ENCODE measurements around the gene B4GALNT4.
"Not testable (repeated sequence)": the region's sequence is repeated elsewhere in the genome, so short reads cannot be mapped to it uniquely, and the experiment has no call there.

B4GALNT4 gene

DNA sequence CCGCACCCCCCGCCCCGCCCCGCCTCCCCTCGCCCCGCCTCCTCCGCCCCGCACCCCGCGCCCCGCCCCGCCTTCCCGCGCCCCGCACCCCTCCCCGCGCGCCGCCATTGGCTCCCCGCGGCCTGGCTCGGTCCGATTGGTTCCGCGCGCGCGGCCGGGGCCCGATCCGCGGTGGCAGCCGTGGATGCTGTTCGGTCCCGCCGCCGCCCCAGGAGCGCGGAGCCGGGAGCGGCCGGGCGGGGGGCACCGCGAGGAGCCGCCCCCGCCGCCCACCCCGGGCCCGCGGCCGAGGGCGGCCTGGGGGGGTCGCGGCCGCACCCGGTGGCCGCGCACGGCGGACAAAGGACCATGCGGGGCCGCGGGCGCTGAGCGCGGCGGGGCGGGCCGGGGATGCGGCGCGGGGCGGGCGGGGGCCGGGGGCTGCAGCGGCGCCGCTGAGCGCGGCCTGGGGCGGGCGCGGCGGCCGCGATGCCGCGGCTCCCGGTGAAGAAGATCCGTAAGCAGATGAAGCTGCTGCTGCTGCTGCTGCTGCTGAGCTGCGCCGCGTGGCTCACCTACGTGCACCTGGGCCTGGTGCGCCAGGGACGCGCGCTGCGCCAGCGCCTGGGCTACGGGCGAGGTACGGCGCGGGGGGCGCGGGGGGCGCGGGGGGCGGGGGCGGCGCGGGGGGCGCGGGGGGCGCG, at the start of gene B4GALNT4:
B4GALNT4 (plus strand) TSS at position 164 of the 683 bp plus-strand sequence; CDS start at position 469, 305 bp downstream.
- DNase-seq, result no peak

DNA sequence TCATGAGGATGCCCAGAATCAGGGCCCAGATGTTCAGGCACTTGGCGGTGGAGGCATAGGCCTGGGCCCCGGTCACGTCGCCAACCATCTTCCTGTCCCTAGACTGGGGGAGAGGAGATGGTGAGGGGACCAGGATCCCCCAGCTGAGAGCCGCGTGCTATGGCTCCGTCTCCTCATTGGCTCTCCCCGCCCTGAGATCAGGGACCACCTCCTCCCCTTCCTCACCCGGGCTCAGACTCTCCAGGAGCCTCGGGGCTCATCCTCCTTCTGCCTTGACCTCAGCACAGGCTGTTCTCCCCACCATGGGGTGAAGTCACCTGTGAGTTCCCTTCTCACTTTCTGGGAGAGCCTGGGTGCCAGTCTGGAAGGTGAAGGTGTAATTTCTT, 49.4 kb upstream of the B4GALNT4 start:
- DNase-seq, result peak; percentile 29

DNA sequence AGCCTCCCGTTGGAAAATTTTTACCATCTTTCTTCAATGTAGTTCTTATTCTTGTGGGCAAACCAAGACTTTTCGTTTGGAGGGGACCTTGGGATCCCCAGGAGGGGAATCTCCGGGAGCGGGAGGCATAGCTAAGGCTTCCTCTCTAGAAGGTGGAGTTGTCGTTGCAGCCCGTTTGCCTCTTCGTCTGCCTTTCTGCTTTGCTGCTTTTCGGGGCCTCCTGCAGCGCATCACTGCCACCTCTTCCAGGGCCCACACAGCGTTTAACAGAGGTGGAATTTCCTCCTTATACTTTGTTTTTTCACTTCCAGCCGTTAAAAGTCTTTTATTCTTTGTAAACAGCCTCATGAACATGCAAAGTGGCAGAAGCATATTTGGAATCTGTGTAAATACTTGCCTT, 45.1 kb upstream of the B4GALNT4 start:
- DNase-seq, result no peak

DNA sequence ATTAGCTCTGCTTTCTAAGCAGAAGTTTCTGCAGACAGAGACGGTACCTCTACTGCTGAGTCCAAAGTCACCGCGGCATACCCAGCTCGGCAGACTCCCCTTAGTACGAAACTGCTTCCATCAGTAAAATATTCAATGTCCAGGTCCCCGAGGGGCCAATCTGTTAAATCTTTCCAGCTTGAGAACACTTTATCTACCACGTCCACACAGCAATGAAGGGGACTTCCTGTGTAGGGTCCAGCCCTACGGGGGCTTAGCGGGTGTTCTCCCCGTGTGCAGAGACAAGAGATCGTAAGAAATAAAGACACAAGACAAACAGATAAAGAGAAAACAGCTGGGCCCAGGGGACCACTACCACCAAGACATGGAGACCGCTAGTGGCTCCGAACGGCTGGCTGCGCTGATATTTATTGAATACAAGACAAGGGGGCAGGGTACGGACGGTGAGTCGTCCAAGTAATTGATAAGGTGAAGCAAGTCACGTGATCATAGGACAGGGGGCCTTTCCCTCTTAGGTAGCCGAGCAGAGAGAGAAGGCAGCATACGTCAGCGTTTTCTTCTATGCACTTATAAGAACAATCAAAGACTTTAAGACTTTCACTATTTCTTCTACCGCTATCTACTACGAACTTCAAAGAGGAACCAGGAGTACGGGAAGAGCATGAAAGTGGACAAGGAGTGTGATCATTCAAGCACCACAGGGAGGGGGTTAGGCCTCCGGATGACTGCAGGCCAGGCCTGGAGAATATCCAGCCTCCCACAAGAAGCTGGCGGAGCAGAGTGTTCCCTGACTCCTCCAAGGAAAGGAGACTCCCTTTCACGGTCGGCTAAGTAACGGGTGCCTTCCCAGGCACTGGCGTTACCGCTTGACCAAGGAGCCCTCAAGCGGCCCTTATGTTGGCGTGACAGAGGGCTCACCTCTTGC, 44.4 kb upstream of the B4GALNT4 start:
- not testable (repeated sequence) for DNase-seq

GRCh38 chr11:325796-326591, 43.3 kb upstream of the B4GALNT4 start:
- peak; percentile 19 for DNase-seq

DNA sequence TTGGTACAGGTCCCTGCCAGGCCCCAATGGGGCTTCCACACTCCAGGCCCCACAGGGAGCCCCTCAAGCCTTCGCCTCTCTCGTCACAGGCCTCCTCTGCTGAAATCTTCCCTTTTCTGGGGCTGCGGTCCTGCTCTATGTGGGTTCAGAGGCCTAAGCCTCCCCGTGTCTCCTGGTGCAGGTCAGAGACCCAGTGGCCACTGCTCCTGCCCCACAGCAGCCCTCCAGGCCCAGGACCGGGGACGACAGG, 42.8 kb upstream of the B4GALNT4 start:
- no peak for DNase-seq

DNA sequence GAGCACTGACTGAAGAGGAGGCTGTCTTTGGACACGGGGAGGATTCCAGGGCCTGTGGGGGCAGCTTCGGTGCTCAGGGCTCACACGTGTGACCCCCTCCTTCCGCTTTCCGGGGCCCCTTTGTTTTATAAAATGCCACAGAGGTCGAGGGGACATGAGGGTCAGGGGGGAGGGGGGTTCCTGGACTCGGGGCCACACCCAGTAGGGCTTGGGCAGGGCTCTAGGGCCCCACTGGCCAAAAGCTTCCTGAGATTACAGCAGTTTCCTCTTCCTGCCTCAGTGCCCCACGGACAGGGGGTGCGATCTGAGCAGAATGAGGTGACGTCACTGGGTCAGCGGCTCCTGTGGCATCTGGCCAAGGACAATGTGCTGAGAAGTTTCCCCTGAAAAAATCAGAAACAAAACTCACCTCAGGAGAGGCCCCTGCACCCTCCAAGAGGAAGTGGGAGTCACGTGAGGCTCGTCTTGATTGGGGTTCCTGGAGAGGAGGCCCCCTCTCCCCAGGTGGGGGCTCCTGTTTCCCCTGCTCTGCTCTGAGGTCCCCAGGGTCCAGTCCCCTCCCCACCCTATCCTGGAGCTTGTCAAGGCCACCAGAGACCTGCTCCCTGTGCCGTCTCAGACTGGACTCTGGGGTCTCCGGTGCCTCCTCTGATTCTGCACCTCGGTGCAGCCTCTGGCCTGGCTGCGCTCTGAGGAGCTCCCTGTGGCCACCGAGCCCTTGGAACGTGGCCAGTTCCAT, 42.3 kb upstream of the B4GALNT4 start:
- peak; percentile 70 for DNase-seq

- DNase-seq, result no peak
These were observed 41.7 kb upstream of the B4GALNT4 start for GRCh38 chr11:327581-327923.

DNA sequence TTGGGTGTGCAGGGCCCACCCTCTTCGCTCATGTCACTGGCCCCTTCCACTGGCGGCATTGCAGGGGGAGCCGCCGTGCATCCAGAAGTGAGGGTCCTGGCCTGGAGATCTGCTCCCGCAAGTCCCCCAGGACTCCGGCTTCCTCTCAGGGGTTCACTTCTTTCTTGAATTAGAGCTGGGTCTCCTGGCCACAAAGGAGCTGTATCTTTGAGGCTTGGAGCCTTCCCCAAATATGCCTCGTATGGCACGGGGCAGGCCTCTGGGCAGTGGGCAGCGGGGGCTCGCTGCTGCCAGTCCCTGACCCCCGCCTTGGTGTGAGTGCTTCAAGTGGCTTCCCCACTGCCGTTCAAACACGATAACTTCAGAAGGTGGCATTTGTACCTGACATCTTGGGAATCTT, 41.3 kb upstream of the B4GALNT4 start:
- peak; percentile 19 for DNase-seq

GRCh38 chr11:328516-329100, 40.7 kb upstream of the B4GALNT4 start:
- DNase-seq, result not testable (repeated sequence)

GRCh38 chr11:329886-330253, 39.4 kb upstream of the B4GALNT4 start:
- DNase-seq, result no peak

DNA sequence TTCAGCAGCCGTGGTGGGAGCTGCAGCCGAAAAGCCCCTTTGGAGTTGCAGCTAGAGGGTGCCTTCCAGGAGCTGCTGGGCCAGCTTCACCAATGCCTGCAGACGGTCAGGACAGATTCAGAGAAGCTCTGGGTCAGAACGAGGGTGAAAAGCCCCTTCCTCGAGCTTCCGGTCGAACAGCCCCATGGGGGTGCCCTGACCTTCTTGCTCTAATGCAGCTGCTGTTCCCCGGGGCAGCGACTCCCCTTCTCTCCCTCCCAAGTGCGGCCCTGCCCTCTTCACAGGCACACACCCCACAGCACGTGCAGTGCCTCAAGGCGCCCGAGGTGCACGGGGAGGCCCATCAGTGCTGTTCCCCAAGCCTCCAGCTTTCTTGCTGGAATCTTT, 39.0 kb upstream of the B4GALNT4 start:
- no peak for DNase-seq

GRCh38 chr11:330694-331357, 38.5 kb upstream of the B4GALNT4 start:
- no peak for DNase-seq

GRCh38 chr11:331358-332060, 37.8 kb upstream of the B4GALNT4 start:
- DNase-seq, result peak; percentile 24

DNA sequence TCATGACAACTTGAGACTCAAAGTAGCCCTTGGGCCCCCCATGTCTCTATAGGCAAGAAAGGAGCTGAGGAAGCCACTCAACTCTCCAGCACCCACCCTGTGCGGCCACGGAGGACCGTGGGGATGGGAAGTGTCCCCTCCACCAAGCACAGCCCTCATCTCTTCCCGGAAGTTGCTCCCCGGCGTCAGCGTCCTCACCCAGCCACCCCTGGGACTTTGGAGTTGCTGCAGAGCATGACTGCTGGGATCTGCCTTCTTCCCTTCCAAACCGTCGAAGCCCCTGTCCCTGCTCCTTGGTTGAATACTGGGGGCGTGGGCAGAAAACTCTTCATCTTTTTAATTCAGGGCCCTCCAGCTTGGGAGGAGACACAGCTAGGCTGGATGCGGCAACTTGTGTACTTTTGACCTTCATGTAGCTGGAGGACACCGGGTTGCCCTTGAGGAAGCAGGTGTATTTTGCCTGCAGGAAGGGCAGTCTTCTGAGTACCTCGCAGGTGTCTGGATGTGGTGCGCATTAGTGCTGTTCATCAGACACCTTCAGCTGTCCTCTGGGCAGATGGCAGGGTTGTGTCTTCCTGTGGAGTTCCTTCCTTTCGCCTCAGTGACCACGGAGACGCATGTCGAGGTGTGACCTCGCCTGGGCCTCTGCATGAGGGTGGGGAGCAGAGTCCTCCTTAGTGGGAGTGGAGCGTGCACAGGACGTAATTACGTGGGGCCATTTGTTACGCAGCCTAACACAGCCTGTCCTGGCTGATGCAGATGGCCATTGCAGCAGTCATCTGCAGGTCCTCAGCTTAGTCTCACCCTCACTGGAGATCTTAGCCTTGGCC, 36.4 kb upstream of the B4GALNT4 start:
- DNase-seq, result no peak

GRCh38 chr11:333616-334263, 35.6 kb upstream of the B4GALNT4 start:
- not testable (repeated sequence) for DNase-seq

DNA sequence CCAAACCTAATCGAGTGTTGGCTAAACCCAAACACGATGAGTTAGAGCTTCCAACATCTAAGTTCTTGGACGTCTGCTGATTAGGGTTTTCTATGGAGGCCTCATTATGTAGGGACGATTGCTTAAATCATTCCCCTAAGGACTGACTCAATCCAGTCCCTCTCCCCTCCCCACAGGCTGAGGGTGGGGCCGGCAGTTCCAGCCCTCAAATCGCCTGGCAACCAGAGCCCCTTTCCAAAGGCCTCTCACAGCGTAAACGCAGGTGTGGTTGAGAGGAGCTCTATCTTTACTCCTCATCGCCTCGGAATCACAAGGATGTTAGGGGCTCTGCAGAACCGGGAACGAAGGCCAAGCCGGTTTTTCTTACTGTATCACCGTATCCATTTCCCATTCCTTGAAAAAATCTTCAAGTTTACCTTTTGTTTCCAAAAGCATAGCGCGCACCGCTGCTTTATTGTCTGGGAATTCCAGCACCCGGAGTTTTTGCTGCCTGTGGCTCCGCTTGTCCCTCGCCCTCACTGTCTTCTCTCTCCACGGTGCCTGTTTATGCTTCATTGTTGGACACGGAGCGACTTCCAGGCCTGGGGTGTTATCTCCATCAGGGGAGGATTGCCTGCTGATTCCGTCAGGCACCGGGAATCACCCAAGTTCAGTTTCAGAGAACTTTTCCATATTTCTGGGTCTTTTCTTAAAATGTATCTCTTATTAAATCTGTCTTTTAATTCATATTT, 34.9 kb upstream of the B4GALNT4 start:
- DNase-seq, result peak; percentile 48

DNA sequence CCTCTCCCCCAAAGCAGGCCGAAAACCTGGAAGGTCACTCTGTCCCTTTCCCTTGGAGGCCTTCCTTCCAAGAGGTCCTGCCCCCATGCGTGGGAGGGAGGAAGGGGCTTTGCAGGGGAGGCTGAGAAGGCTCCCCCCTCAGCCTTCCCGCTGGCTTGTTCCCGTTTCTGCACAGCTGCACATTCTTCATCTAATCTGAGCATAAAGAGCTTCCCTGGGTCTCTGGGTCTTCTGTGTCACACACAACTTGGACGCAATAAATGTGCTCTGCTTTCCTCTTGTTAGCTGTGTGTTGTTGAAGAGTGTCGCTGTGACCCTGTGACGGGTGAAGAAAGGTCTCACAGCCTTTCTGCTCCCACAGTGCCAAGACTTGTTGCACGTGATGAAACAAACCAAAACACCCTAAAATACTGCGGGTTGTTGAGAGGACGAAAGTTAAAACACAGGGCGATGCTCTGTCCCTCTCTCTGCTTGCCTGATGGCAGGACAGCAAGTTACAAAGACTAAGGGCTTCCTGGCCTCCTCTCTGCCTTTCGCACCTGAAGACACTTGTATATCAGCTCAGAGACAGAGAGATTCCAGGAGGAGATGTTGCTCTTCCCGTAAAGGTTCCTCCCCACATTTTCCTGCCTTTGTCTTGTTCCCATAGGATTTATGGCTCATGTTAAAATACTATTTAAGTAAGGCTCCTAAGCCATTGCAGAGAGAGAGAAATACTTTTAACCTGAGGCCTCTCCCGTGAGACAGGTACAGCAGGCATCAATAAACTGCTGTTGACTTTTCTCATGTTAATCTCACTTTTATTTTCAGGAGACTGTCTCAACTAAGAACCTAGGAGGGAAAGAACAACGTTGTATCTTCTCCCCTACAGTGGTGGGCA, 33.3 kb upstream of the B4GALNT4 start:
- DNase-seq, result peak; percentile 66

Measured in left hindlimb (tissue), 1 donor.